ENCODE data around the gene ACO2.

- TF ChIP-seq POLR2A (IDR thresholded peaks at IDR 0.05; ENCODE audit: low read length) (no peak), GATA1 (IDR thresholded peaks at IDR 0.05; ENCODE audit: low read depth, low read length) (no peak)
These were observed 62.2 kb downstream of the ACO2 start for GRCh38 chr22:41530890-41531714.
